GM21529 (cell line): ENCODE measurements around the gene PPY.
"Not testable (repeated sequence)": the region's sequence is repeated elsewhere in the genome, so short reads cannot be mapped to it uniquely, and the experiment has no call there.

Experiments used
- ATAC-seq: cut with Tn5 transposase; IDR thresholded peaks from one replicate; pipeline ENCODE4 v1.9.1; 2021; ENCODE audit not compliant: unreplicated experiment

Gene PPY

GRCh38 chr17:43966276-43966675 is 24.0 kb upstream of the PPY start:
- no peak for ATAC-seq

- no peak for ATAC-seq
Observed at GRCh38 chr17:43962479-43962878, 20.2 kb upstream of the PPY start.

- ATAC-seq = no peak
Observed at GRCh38 chr17:43961954-43962353, 19.7 kb upstream of the PPY start.

- ATAC-seq = not testable (repeated sequence)
Observed at GRCh38 chr17:43961292-43961691, 19.0 kb upstream of the PPY start.

DNA sequence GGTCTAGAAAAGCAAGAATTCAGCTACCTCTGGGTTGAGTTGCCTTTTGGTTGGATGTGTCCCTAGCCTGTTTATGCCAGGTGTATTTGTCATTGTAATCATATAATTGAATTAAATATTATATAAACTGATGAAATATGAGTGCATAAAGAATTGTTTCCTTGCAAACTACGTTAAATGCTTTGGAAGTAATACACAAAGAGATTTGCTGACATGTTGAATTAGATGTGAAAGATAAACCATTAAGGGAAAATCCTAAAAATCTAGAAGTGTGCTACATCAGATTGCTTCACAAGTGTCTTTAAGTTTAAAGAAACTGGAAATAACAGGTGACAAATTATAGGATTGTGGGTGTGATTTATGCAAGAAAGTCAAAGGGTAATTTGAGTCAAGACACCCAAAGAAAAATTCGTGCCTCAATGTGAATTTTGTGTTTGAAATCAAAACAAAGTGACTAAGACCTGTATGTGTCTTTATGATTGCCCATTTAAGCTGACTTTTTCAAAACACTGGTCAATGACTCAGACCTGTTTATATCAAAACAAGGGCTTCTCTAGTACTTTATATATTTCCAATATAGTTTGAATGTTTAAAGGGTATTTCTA is 16.6 kb upstream of the PPY start:
- no peak for ATAC-seq

DNA sequence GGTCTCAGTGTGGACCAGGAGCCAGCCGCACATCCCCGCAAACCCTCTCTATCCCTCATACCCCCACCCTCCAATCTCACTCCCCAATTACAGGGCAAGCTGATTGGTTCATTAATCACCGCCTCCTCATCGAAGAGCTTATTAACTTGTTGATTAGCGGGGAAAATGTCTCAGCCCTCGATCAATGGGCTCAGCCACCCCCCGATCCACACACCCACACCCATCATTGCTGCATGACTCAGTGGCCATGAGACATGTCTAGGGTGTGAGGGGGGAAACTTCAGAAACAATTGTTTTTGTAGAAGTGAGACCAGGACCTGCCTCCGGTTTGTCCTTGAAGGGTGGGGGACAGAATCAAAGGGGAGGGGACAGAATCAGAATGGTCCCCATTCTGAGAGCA is 13.9 kb upstream of the PPY start:
- no peak for ATAC-seq

- ATAC-seq = no peak
Observed at GRCh38 chr17:43953746-43954145, 11.5 kb upstream of the PPY start, which contains the start of gene PYY. TSS of gene PYY (minus strand) at chr17:43953940. CDS start at chr17:43953483, 457 bp downstream.

DNA sequence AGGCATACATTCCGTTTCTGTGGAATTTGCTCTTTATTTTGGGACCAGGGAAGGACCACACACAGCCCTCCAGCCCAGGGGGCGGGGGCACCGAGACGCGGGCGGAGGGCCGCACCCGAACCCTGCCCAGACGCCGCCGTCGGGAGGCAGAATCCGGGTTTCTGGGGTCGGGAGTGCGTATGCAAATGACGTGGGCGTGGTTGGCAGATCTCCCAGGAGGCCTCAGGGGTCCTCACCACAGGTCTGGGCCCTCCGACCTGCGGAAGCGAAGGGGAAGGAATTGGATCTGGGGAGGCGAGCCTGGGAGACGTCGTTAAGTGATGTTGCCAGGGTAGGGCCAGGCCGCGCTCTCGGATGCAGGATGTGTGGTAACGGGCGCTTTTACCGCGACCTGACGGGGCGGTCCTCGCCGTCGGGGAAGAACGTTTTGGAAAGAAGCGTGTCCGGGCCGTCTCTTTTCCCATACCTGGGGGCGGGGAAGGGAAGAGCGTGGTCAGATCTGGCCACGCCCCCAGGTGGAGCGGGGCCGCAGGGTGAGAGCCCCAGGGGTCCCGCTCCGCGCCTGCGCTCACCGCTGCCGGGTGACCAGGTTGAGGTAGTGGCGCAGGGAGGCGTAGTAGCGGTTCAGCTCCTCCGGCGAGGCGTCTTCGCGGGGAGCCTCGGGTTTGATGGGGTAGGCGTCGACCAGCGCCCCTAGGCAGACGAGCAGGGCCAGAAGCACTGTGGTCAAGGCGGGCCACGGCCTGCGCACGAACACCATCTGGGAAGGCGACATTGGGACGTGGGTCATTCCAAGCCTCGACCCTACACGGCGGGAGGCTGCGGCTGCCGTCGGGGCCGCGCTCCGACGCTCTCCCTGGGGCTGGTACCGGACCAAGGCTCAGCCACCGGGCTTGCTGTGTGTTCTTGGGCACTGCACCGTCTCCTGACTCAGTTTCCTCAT is 10.7 kb upstream of the PPY start:
- ATAC-seq = no peak

DNA sequence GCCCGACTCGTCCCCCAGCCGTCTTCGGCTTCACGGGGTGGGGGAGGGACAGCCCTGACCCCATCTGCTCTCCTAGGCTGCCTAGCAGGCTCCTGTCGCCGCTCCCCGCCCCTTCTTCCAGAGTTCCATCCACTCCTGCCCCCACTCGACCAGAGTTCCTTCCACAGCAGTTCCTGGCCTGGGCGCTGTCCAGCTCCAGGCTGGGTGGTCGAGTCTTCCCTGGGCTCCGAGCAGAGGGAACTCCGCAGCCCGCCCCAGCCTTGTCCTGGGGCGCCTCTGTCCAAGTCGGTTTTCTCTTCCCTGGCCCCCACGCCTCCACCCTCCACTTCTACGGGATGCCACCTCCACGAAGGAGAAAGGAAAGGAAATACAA is 10.1 kb upstream of the PPY start:
- ATAC-seq = no peak

- ATAC-seq = no peak
Observed at GRCh38 chr17:43951750-43952149, 9.5 kb upstream of the PPY start.

GRCh38 chr17:43950554-43950953 is 8.3 kb upstream of the PPY start:
- no peak for ATAC-seq

GRCh38 chr17:43949781-43950180 is 7.5 kb upstream of the PPY start:
- no peak for ATAC-seq

DNA sequence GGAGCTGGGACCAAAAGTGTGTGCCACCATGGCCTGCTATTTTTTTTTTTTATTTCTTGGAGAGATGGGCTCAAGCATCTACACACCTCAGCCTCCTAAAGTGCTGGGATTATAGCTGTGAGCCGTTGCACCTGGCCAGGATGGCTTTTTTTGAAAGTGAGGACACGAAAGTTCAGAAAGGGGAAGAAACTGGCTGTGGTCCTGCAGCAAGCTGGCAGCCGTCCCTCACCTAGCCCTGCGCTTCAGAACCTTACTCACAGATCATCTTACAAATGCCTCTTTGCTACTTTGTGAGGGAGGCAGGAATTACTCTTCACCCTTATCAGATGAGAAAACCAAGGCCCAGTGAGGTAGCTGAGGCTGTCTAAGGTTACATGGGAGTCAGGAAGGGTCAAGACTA is 4.5 kb upstream of the PPY start:
- ATAC-seq = no peak

DNA sequence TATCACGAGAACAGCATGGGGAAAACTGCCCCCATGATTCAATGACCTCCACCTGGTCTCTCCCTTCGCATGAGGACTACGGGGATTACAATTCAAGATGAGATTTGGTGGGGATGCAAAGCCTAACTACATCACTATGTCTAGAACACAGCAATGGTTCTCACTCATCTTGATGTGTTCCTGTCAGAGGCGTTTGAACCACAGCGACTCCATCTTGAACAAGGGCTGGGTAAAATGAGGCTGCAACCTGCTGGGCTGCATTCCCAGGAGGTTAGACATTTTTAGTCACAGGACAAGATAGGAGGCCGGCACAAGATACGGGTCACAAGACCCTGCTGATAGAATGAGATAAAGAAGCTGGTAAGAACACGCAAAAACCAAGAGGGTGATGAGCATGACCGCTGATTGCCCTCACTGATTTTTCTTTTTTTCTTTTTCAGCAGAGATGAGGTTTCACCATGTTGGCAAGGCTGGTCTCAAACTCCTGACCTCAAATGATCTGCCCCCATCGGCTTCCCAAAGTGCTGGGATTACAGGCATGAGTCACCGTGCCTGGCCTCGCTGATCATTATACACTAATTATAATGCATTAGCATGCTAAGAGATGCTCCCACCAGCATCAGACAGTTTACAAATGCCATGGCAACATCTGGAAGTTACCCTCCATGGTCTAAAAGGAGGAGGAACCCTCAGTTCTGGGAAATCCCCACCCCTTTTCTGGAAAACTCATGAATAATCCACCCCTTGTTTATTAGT is 3.0 kb upstream of the PPY start:
- no peak for ATAC-seq

GRCh38 chr17:43940630-43941029 is 1.6 kb downstream of the PPY start:
- ATAC-seq = no peak

GRCh38 chr17:43939886-43940285 is 2.4 kb downstream of the PPY start:
- ATAC-seq = no peak

GRCh38 chr17:43939452-43939851 is 2.8 kb downstream of the PPY start:
- not testable (repeated sequence) for ATAC-seq

- no peak for ATAC-seq
Observed at GRCh38 chr17:43938838-43939182, 3.5 kb downstream of the PPY start.

DNA sequence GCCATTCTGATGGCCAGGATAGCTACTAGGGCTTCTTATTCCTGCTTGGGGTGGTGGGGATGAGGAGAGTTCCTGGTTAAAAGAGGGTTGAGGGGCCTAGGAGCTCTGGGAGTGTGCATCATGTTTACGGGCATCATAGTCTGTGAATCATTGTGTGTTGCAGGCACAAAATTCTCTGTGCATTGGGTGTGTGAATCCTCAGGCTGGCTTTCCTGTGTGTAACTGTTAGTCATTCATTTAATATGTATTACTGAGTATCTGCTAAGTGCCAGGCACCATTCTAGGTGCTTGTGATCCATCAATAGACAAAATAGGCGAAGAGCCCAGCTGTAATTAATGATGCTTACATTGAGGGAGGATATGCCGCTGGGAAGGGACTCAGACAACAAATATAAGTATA is 5.8 kb downstream of the PPY start:
- no peak for ATAC-seq

GRCh38 chr17:43935926-43936261 is 6.4 kb downstream of the PPY start:
- ATAC-seq = no peak

DNA sequence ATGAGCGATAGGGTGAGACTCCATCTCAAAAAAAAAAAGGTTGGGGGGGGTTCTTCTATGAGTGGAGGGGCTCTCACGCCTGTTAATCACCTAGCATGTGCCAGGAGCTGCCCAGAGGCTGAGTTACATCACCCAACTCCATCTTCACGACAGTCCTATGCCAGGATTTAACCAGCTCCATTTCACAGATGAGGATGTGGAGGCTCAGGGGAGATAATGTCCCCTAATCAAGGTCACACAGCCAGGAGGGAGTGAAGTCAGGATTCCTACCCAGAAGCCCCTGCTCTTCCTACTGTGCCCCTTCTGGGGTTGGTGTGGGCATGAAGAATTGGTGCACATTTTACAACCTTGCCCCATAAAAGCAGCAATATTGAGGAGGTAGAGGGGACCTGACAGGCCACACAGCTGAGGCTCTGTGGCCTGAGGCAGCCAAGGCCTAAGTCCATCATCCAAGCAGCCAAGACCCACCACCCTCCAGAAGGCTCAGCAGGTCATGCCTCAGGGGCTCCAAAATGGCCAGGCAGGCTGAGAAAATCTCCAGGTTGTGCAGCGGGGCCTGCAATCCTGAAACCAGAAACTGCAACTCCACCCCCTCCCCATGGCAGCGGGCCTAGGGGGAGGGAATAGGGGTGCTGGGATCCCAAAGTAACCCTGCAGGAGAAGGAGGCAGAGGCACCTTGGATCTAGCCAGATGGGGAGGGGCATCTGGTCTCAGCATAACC is 6.9 kb downstream of the PPY start:
- ATAC-seq = no peak
